Rectal smooth muscle tissue (tissue), 1 donor: Measurements from ENCODE around the gene TMEM115.

Experiments used
- H3K27ac ChIP-seq: one replicate; pipeline ENCODE4 v1.7.0; 2013; ENCODE audit warnings: low read depth, low read length, inconsistent platforms
- H3K27me3 ChIP-seq: one replicate; pipeline ENCODE4 v1.7.0; 2013; ENCODE audit warnings: low read length; ENCODE audit not compliant: control insufficient read depth, insufficient read depth
- H3K36me3 ChIP-seq: one replicate; pipeline ENCODE4 v1.7.0; 2013; ENCODE audit warnings: low read length; ENCODE audit not compliant: control insufficient read depth, insufficient read depth
- H3K4me1 ChIP-seq: one replicate; pipeline ENCODE4 v1.7.0; 2013; ENCODE audit warnings: low read length; ENCODE audit not compliant: control insufficient read depth, insufficient read depth
- H3K4me3 ChIP-seq: one replicate; pipeline ENCODE4 v1.7.0; 2013; ENCODE audit warnings: low read length
- H3K9ac ChIP-seq: one replicate; pipeline ENCODE4 v1.7.0; 2013; ENCODE audit warnings: low read length

TMEM115 gene

GRCh38 chr3:50342813-50343633 lies 16.3 kb downstream of the TMEM115 start:
- peaks cover 4% of the 10 kb centered on the region for H3K4me1 ChIP-seq
- no peak overlapping the region for H3K9ac ChIP-seq
- H3K27me3 ChIP-seq = no peaks in the 10 kb centered on the region
- H3K36me3 ChIP-seq = peaks cover 2% of the 10 kb centered on the region
- no peak overlapping the region for H3K27ac ChIP-seq
- H3K4me3 ChIP-seq = no peak overlapping the region

GRCh38 chr3:50341996-50342650 lies 17.2 kb downstream of the TMEM115 start:
- Histone ChIP-seq H3K36me3 (no peaks in the 10 kb centered on the region), H3K27ac (no peak overlapping the region), H3K9ac (no peak overlapping the region), H3K4me3 (no peak overlapping the region), H3K4me1 (peaks cover 4% of the 10 kb centered on the region), H3K27me3 (no peaks in the 10 kb centered on the region)

- no peaks in the 10 kb centered on the region for H3K27me3 ChIP-seq
- H3K4me1 ChIP-seq = peaks cover 4% of the 10 kb centered on the region
- no peak overlapping the region for H3K27ac ChIP-seq
- no peak overlapping the region for H3K9ac ChIP-seq
- peak overlapping the region; percentile 76 for H3K4me3 ChIP-seq
- H3K36me3 ChIP-seq = no peaks in the 10 kb centered on the region
Observed at GRCh38 chr3:50341537-50341936, 17.8 kb downstream of the TMEM115 start.

- Histone ChIP-seq H3K9ac (peak within 1 kb of the TSS; percentile 69), H3K27me3 (no peaks in the 10 kb centered on the region), H3K4me1 (peaks cover 7% of the 10 kb centered on the region), H3K27ac (peak within 1 kb of the TSS; percentile 67), H3K4me3 (peak within 1 kb of the TSS; percentile 76), H3K36me3 (no peaks in the 10 kb centered on the region)
Observed at GRCh38 chr3:50340448-50341329, 18.6 kb downstream of the TMEM115 start, which contains the start of gene RASSF1. Gene RASSF1, minus strand, starts transcription at chr3:50340836. Its CDS starts 31 bp downstream, at chr3:50340805.

GRCh38 chr3:50340147-50340447 lies 19.2 kb downstream of the TMEM115 start:
- Histone ChIP-seq H3K4me3 (peak overlapping the region; percentile 76), H3K27me3 (no peaks in the 10 kb centered on the region), H3K27ac (peak overlapping the region; percentile 67), H3K4me1 (peaks cover 7% of the 10 kb centered on the region), H3K36me3 (no peaks in the 10 kb centered on the region), H3K9ac (peak overlapping the region; percentile 69)

GRCh38 chr3:50339485-50340146 lies 19.7 kb downstream of the TMEM115 start:
- H3K4me3 ChIP-seq = peak overlapping the region; percentile 76
- peaks cover 7% of the 10 kb centered on the region for H3K4me1 ChIP-seq
- H3K9ac ChIP-seq = peak overlapping the region; percentile 69
- H3K27ac ChIP-seq = peak overlapping the region; percentile 1
- no peaks in the 10 kb centered on the region for H3K36me3 ChIP-seq
- no peaks in the 10 kb centered on the region for H3K27me3 ChIP-seq

GRCh38 chr3:50338965-50339364 lies 20.4 kb downstream of the TMEM115 start:
- H3K27ac ChIP-seq = peak overlapping the region; percentile 38

GRCh38 chr3:50337175-50337861 lies 22.0 kb downstream of the TMEM115 start:
- H3K27me3 ChIP-seq = no peaks in the 10 kb centered on the region
- H3K4me1 ChIP-seq = peaks cover 7% of the 10 kb centered on the region
- peak overlapping the region; percentile 96 for H3K27ac ChIP-seq
- H3K9ac ChIP-seq = peak overlapping the region; percentile 85
- no peaks in the 10 kb centered on the region for H3K36me3 ChIP-seq
- peak overlapping the region; percentile 87 for H3K4me3 ChIP-seq

More at GRCh38 chr3:50338965-50339364, 20.4 kb downstream of the TMEM115 start:
- H3K9ac ChIP-seq = no peak overlapping the region
- H3K27me3 ChIP-seq = no peaks in the 10 kb centered on the region
- H3K36me3 ChIP-seq = no peaks in the 10 kb centered on the region
- H3K4me1 ChIP-seq = peaks cover 7% of the 10 kb centered on the region
- H3K4me3 ChIP-seq = peak overlapping the region; percentile 45

GRCh38 chr3:50336452-50337174 lies 22.7 kb downstream of the TMEM115 start:
- H3K27me3 ChIP-seq = no peaks in the 10 kb centered on the region
- H3K4me1 ChIP-seq = peaks cover 7% of the 10 kb centered on the region
- H3K36me3 ChIP-seq = no peaks in the 10 kb centered on the region
- H3K27ac ChIP-seq = peak overlapping the region; percentile 96
- H3K4me3 ChIP-seq = peak overlapping the region; percentile 87
- peak overlapping the region; percentile 85 for H3K9ac ChIP-seq

- H3K36me3 ChIP-seq = peaks cover 6% of the 10 kb centered on the region
- H3K9ac ChIP-seq = no peak overlapping the region
- peaks cover 3% of the 10 kb centered on the region for H3K4me1 ChIP-seq
- no peaks in the 10 kb centered on the region for H3K27me3 ChIP-seq
- no peak overlapping the region for H3K27ac ChIP-seq
- H3K4me3 ChIP-seq = no peak overlapping the region
Observed at GRCh38 chr3:50334339-50335075, 24.8 kb downstream of the TMEM115 start.
